ENCODE results near the gene CEBPA. TPM values are rescaled to one million over a fixed set of nuclear protein-coding genes. Genes with fewer than 3 reads are reported as not detected.

The CEBPA gene
- total RNA-seq, 2 donors from 2014 or later, result 1.8 to 2.1 TPM

DNA sequence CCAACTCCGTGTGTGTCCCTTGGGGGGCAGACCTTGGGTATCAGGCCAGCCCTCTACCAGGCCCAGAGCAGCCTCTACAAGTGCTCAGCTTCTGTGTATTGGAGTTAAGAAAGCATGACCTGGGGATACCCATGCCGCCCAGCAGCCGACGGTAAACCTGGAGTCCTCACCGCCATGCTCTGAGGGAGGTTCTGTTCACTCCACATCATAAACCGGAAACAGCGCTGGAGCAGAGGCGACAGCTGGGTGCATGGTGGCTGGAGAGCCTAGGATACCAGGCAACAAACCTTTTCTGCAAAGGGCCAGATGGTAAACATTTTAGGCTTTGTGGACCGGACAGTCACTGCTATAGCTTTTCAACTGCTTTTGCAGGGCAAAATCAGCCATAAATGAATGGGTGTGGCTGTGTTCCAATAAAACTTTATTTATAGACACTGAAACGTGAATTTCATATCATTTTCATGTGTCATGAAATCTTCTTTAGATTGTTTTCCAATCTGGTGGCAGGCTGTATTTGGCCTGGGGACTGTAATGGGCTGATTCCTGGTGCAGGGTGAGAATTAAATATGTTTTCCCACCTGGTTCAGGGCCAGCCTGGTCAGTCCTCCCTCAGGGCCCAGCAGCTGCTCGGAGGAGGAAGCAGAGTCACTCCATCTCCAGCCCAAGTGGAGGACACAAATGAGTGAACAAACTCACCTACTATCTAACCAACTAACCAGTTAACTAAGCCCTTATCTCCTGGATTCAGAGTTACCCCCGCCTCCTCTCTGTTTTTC is 30.9 kb downstream of the CEBPA start:
- Histone ChIP-seq H3K27ac (ENCODE audit: low read depth, low read length) (no peak overlapping the region), H3K4me3 (ENCODE audit: low read length) (no peak overlapping the region), H3K36me3 (ENCODE audit: control insufficient read depth, insufficient read depth, low read length) (no peaks in the 10 kb centered on the region), H3K9me3 (ENCODE audit: control insufficient read depth, low read length) (no peaks in the 10 kb centered on the region), H3K4me1 (ENCODE audit: control insufficient read depth, insufficient read depth, low read length) (no peaks in the 10 kb centered on the region), H3K9ac (ENCODE audit: extremely low read depth, low read length, poor library complexity, severe bottlenecking) (no peak overlapping the region), H3K27me3 (ENCODE audit: control insufficient read depth, insufficient read depth, low read length, poor library complexity, severe bottlenecking) (no peaks in the 10 kb centered on the region)
- Mint-ChIP-seq H3K4me3 (no peak overlapping the region), H3K4me1 (peaks cover 9% of the 10 kb centered on the region), H3K9me3 (no peaks in the 10 kb centered on the region), H3K27ac (no peak overlapping the region), H3K27me3 (ENCODE audit: insufficient read depth) (no peaks in the 10 kb centered on the region), H3K36me3 (ENCODE audit: low read depth) (no peaks in the 10 kb centered on the region)
- no peak for DNase-seq
- WGBS, 2 experiments (ENCODE audit: insufficient coverage in 1 of 2, insufficient read length in 1 of 2), result 85 to 88% methylated on average over 10 to 12 of the region's 12 CpGs
- TF ChIP-seq, protein P1, sequence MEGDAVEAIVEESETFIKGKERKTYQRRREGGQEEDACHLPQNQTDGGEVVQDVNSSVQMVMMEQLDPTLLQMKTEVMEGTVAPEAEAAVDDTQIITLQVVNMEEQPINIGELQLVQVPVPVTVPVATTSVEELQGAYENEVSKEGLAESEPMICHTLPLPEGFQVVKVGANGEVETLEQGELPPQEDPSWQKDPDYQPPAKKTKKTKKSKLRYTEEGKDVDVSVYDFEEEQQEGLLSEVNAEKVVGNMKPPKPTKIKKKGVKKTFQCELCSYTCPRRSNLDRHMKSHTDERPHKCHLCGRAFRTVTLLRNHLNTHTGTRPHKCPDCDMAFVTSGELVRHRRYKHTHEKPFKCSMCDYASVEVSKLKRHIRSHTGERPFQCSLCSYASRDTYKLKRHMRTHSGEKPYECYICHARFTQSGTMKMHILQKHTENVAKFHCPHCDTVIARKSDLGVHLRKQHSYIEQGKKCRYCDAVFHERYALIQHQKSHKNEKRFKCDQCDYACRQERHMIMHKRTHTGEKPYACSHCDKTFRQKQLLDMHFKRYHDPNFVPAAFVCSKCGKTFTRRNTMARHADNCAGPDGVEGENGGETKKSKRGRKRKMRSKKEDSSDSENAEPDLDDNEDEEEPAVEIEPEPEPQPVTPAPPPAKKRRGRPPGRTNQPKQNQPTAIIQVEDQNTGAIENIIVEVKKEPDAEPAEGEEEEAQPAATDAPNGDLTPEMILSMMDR (conservative IDR thresholded peaks at IDR 0.05), result no peak

DNA sequence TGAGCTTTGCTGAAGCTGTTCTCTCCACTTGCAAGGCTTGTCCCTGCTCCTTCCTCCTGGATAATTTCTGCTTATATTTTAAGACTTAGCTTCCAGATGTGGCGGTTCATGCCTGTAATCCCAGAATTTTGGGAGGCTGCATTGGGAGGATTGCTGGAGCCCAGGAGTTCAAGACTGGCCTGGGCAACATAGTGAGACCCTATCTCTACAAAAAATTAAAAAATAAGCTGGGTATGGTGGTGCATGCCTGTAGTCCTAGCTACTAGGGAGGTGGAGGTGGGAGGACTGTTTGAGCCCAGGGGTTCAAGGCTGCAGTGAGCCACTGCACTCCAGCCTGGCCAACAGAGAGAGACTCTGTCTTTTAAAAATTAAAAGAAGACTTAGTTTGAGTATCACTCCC is 31.6 kb downstream of the CEBPA start:
- no peaks in the 10 kb centered on the region for H3K9me3 ChIP-seq (ENCODE audit: control insufficient read depth, low read length)
- H3K27me3 ChIP-seq (ENCODE audit: control insufficient read depth, insufficient read depth, low read length, poor library complexity, severe bottlenecking), result no peaks in the 10 kb centered on the region
- Mint-ChIP-seq H3K27me3 (ENCODE audit: insufficient read depth) (no peaks in the 10 kb centered on the region), H3K4me1 (peaks cover 9% of the 10 kb centered on the region), H3K9me3 (no peaks in the 10 kb centered on the region), H3K4me3 (no peak overlapping the region), H3K27ac (no peak overlapping the region), H3K36me3 (ENCODE audit: low read depth) (no peaks in the 10 kb centered on the region)
- H3K36me3 ChIP-seq (ENCODE audit: control insufficient read depth, insufficient read depth, low read length), result no peaks in the 10 kb centered on the region
- no peak for DNase-seq
- no peak overlapping the region for H3K4me3 ChIP-seq (ENCODE audit: low read length)
- no peak overlapping the region for H3K27ac ChIP-seq (ENCODE audit: low read depth, low read length)
- WGBS, 2 experiments (ENCODE audit: insufficient coverage in 1 of 2, insufficient read length in 1 of 2), result 79 to 86% methylated on average over 1 of the region's 1 CpG
- H3K9ac ChIP-seq (ENCODE audit: extremely low read depth, low read length, poor library complexity, severe bottlenecking), result no peak overlapping the region
- TF ChIP-seq, protein P1 (conservative IDR thresholded peaks at IDR 0.05), result no peak
- no peaks in the 10 kb centered on the region for H3K4me1 ChIP-seq (ENCODE audit: control insufficient read depth, insufficient read depth, low read length)

DNA sequence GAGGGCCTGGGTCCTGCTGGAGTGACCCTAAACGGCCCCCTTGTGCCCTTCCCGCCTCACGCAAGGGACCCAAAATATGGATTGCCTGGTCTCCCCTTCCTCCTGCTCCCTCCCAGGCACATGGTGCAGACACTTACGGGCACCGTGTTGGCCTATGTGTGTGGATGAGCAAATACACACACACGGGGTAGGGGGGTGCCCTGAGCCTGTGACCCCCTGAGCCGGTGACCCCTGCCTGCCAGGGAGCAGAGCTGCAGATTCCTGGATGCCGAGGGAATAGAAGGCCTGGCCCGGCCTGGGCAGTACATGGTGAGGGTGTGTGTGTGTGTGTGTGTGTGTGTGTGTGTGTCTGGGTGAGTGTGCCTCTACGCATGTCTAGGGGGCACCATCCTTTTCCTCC is 33.3 kb downstream of the CEBPA start:
- H3K27ac ChIP-seq (ENCODE audit: low read depth, low read length), result no peak overlapping the region
- no peaks in the 10 kb centered on the region for H3K36me3 ChIP-seq (ENCODE audit: control insufficient read depth, insufficient read depth, low read length)
- no peaks in the 10 kb centered on the region for H3K27me3 Mint-ChIP-seq (ENCODE audit: insufficient read depth)
- DNase-seq, result no peak
- WGBS, 2 experiments (ENCODE audit: insufficient coverage in 1 of 2, insufficient read length in 1 of 2), result 93 to 100% methylated on average over 5 to 9 of the region's 10 CpGs
- TF ChIP-seq, protein P1 (conservative IDR thresholded peaks at IDR 0.05), result no peak
- no peaks in the 10 kb centered on the region for H3K36me3 Mint-ChIP-seq (ENCODE audit: low read depth)
- H3K4me1 ChIP-seq (ENCODE audit: control insufficient read depth, insufficient read depth, low read length), result no peaks in the 10 kb centered on the region
- H3K27ac Mint-ChIP-seq, result no peak overlapping the region
- no peak overlapping the region for H3K4me3 Mint-ChIP-seq
- H3K4me3 ChIP-seq (ENCODE audit: low read length), result no peak overlapping the region
- no peaks in the 10 kb centered on the region for H3K9me3 ChIP-seq (ENCODE audit: control insufficient read depth, low read length)
- H3K9me3 Mint-ChIP-seq, result no peaks in the 10 kb centered on the region
- peaks cover 1% of the 10 kb centered on the region for H3K4me1 Mint-ChIP-seq
- no peaks in the 10 kb centered on the region for H3K27me3 ChIP-seq (ENCODE audit: control insufficient read depth, insufficient read depth, low read length, poor library complexity, severe bottlenecking)
- no peak overlapping the region for H3K9ac ChIP-seq (ENCODE audit: extremely low read depth, low read length, poor library complexity, severe bottlenecking)
